SKM-1 (cell line): Measurements from ENCODE around the gene GAPVD1.
"Not testable (repeated sequence)": the region's sequence is repeated elsewhere in the genome, so short reads cannot be mapped to it uniquely, and the experiment has no call there.

ENCODE experiments used
- DNase-seq: peaks from one replicate; lab custom pipeline; 2025; ENCODE audit not compliant: unreplicated experiment; lab: John Stamatoyannopoulos, UW

The GAPVD1 gene

GRCh38 chr9:125261501-125262293, at the start of gene GAPVD1:
Gene GAPVD1, plus strand, starts transcription at chr9:125261826. Its CDS starts 37,096 bp downstream, at chr9:125298922.
- peak; percentile 89 for DNase-seq

GRCh38 chr9:125214186-125214585, 47.4 kb upstream of the GAPVD1 start:
- no peak for DNase-seq

GRCh38 chr9:125218621-125219020, 43.0 kb upstream of the GAPVD1 start:
- no peak for DNase-seq

- DNase-seq = not testable (repeated sequence)
Measured at GRCh38 chr9:125224858-125225257, 36.8 kb upstream of the GAPVD1 start.

- DNase-seq = no peak
Measured at GRCh38 chr9:125227761-125228160, 33.9 kb upstream of the GAPVD1 start.

- no peak for DNase-seq
Measured at GRCh38 chr9:125233678-125234077, 27.9 kb upstream of the GAPVD1 start.

GRCh38 chr9:125234099-125234498, 27.5 kb upstream of the GAPVD1 start:
- DNase-seq = not testable (repeated sequence)

- DNase-seq = no peak
Measured at GRCh38 chr9:125235804-125236519, 25.7 kb upstream of the GAPVD1 start.

- not testable (repeated sequence) for DNase-seq
Measured at GRCh38 chr9:125236520-125237159, 25.0 kb upstream of the GAPVD1 start.

GRCh38 chr9:125238127-125238914, 23.3 kb upstream of the GAPVD1 start:
- DNase-seq = no peak

- no peak for DNase-seq
Measured at GRCh38 chr9:125238915-125239446, 22.6 kb upstream of the GAPVD1 start.

- DNase-seq = no peak
Measured at GRCh38 chr9:125239631-125240597, 21.7 kb upstream of the GAPVD1 start.

- DNase-seq = no peak
Measured at GRCh38 chr9:125240649-125240999, 21.0 kb upstream of the GAPVD1 start.

GRCh38 chr9:125241000-125241862, 20.4 kb upstream of the GAPVD1 start, which contains the start of gene HSPA5:
Gene HSPA5, minus strand, starts transcription at chr9:125241343. Its CDS starts 217 bp downstream, at chr9:125241126.
- peak; percentile 99 for DNase-seq

GRCh38 chr9:125241863-125242739, 19.5 kb upstream of the GAPVD1 start:
- no peak for DNase-seq

GRCh38 chr9:125243792-125244260, 17.8 kb upstream of the GAPVD1 start:
- DNase-seq = no peak

- no peak for DNase-seq
Measured at GRCh38 chr9:125246261-125246667, 15.4 kb upstream of the GAPVD1 start.
